Tibial artery (tissue), 4 donors: Measurements from ENCODE around the gene GOLPH3L.

Source experiments
- DNase-seq, 2 donors: peaks; one replicate each; pipeline ENCODE4 v3.0.0-alpha.2; 2019
- H3K27ac ChIP-seq, 2 donors: fragments of 200-600 bp; sonication (generic) in 1 of 2; 1 replicate in 1 of 2; 2 replicates in 1 of 2; pipeline ENCODE4 v1.5.1; 2018 to 2019; ENCODE audit warnings: mild to moderate bottlenecking in 1 of 2
- H3K27me3 ChIP-seq, 2 donors: fragments of 200-600 bp; sonication (generic) in 1 of 2; one replicate each; pipeline versions ENCODE4 v1.5.1 to v1.6.0; 2016 to 2019
- H3K36me3 ChIP-seq, 3 donors: fragments of 200-600 bp; sonication (generic) in 2 of 3; one replicate each; pipeline ENCODE4 v1.5.1; 2016 to 2019; ENCODE audit warnings: mild to moderate bottlenecking in 2 of 3
- H3K4me1 ChIP-seq, 4 donors: fragments of 200-600 bp; sonication (generic) in 2 of 4; 1 replicate in 3 of 4; 2 replicates in 1 of 4; pipeline ENCODE4 v1.5.1; 2016 to 2019
- H3K4me3 ChIP-seq, 2 donors: fragments of 200-600 bp; sonication (generic) in 1 of 2; 1 replicate in 1 of 2; 2 replicates in 1 of 2; pipeline ENCODE4 v1.5.1; 2018 to 2019; ENCODE audit warnings: mild to moderate bottlenecking in 2 of 2
- H3K9me3 ChIP-seq, 3 donors: fragments of 200-600 bp; sonication (generic) in 1 of 3; one replicate each; pipeline ENCODE4 v1.5.1; 2016 to 2019
- CTCF ChIP-seq, 2 experiments: fragments of 200-600 bp in 1 of 2; fragments of 450-650 bp in 1 of 2; IDR thresholded peaks; one replicate each; pipeline ENCODE4 v1.5.1; 2017 to 2019; ENCODE audit warnings: antibody characterized with exemption in 2 of 2, mild to moderate bottlenecking in 1 of 2, moderate library complexity in 1 of 2
- intact Hi-C: fragments of 100-400 bp; cut with DNase I; formaldehyde crosslinking; loops from one replicate; pipeline ENCODE4 v1.15.0; 2023; ENCODE audit warnings: low total_unique reads

The GOLPH3L gene

GRCh38 chr1:150696995-150697927, at the start of gene GOLPH3L:
TSS of gene GOLPH3L (minus strand) at chr1:150697154. CDS start at chr1:150694838, 2,316 bp downstream.
- H3K27ac ChIP-seq, result peak within 1 kb of the TSS; percentile 76 to 80

GRCh38 chr1:150730130-150730721, 33.3 kb upstream of the GOLPH3L start:
- no peak overlapping the region for H3K27ac ChIP-seq
- no peaks in the 10 kb centered on the region for H3K27me3 ChIP-seq
- intact Hi-C loops, result no loop called here
- H3K4me3 ChIP-seq, result no peak overlapping the region
- no peak for TF ChIP-seq CTCF (IDR thresholded peaks at IDR 0.05)
- H3K9me3 ChIP-seq, result no peaks in the 10 kb centered on the region
- no peaks in the 10 kb centered on the region for H3K4me1 ChIP-seq
- no peaks in the 10 kb centered on the region for H3K36me3 ChIP-seq
- DNase-seq, result no peak

More at GRCh38 chr1:150696995-150697927, at the start of gene GOLPH3L:
- Histone ChIP-seq H3K9me3 (no peaks in the 10 kb centered on the region), H3K36me3 (peaks cover 16 to 25% (median 21%) of the 10 kb centered on the region in 3 donors), H3K4me1 (peaks cover 0 to 17% (median 9%) of the 10 kb centered on the region in 4 donors), H3K27me3 (no peaks in the 10 kb centered on the region), H3K4me3 (peak within 1 kb of the TSS; percentile 70 to 72)
- DNase-seq, result peak; percentile 96 to 98
- intact Hi-C loops, result no loop called here
- TF ChIP-seq CTCF (IDR thresholded peaks at IDR 0.05), result peak in 1 of 2 experiments; percentile 7

- no peaks in the 10 kb centered on the region for H3K36me3 ChIP-seq
- no peaks in the 10 kb centered on the region for H3K4me1 ChIP-seq
- no peak overlapping the region for H3K27ac ChIP-seq
- no peak overlapping the region for H3K4me3 ChIP-seq
- intact Hi-C loops, result no loop called here
- H3K27me3 ChIP-seq, result no peaks in the 10 kb centered on the region
- DNase-seq, result no peak
- H3K9me3 ChIP-seq, result no peaks in the 10 kb centered on the region
- no peak for TF ChIP-seq CTCF (IDR thresholded peaks at IDR 0.05)
Observed at GRCh38 chr1:150724336-150724735, 27.4 kb upstream of the GOLPH3L start.

- no peak for TF ChIP-seq CTCF (IDR thresholded peaks at IDR 0.05)
- no peak for DNase-seq
- no peaks in the 10 kb centered on the region for H3K27me3 ChIP-seq
Observed at GRCh38 chr1:150720703-150721102, 23.7 kb upstream of the GOLPH3L start, which contains the start of gene HORMAD1. TSS of gene HORMAD1 (minus strand) at chr1:150720895. CDS start at chr1:150719505, 1,390 bp downstream.

GRCh38 chr1:150720098-150720497, 23.1 kb upstream of the GOLPH3L start:
- DNase-seq, result no peak
- TF ChIP-seq CTCF (IDR thresholded peaks at IDR 0.05), result no peak
- H3K27ac ChIP-seq, result no peak overlapping the region
- no peaks in the 10 kb centered on the region for H3K36me3 ChIP-seq
- H3K9me3 ChIP-seq, result no peaks in the 10 kb centered on the region
- no peak overlapping the region for H3K4me3 ChIP-seq
- intact Hi-C loops, result no loop called here
- no peaks in the 10 kb centered on the region for H3K4me1 ChIP-seq
- no peaks in the 10 kb centered on the region for H3K27me3 ChIP-seq

More at GRCh38 chr1:150720703-150721102, 23.7 kb upstream of the GOLPH3L start, which contains the start of gene HORMAD1:
- Histone ChIP-seq H3K4me1 (no peaks in the 10 kb centered on the region), H3K4me3 (no peak within 1 kb of the TSS), H3K9me3 (no peaks in the 10 kb centered on the region), H3K27ac (no peak within 1 kb of the TSS), H3K36me3 (no peaks in the 10 kb centered on the region)
- intact Hi-C loops, result no loop called here
